ENCODE results near the gene RANBP10. TPM values are rescaled to one million over a fixed set of nuclear protein-coding genes. Genes with fewer than 3 reads are reported as not detected.

The RANBP10 gene
- total RNA-seq, 2 donors from 2014 or later = 11.1 to 22.8 TPM

GRCh38 chr16:67683767-67684166 is 122.6 kb downstream of the RANBP10 start:
- TF ChIP-seq CTCF (IDR thresholded peaks at IDR 0.05) (no peak), POLR2A (IDR thresholded peaks at IDR 0.05) (no peak), POLR2AphosphoS5 (IDR thresholded peaks at IDR 0.05) (no peak)
- DNase-seq (ENCODE audit: low spot score) = no peak
- no peaks in the 10 kb centered on the region for H3K4me1 ChIP-seq (replicated peaks)
- H3K9me3 ChIP-seq = no peaks in the 10 kb centered on the region
- no peak overlapping the region for H3K4me3 ChIP-seq
- no peak overlapping the region for H3K27ac ChIP-seq
- no peaks in the 10 kb centered on the region for H3K27me3 ChIP-seq (replicated peaks; ENCODE audit: insufficient read depth)
- intact Hi-C loops (cut with DNase I) = no loop called here
- 96% methylated on average over 4 of the region's 4 CpGs for WGBS
- H3K36me3 ChIP-seq = no peaks in the 10 kb centered on the region

GRCh38 chr16:67679935-67680897 is 126.1 kb downstream of the RANBP10 start:
- no peaks in the 10 kb centered on the region for H3K9me3 ChIP-seq
- peaks cover 3% of the 10 kb centered on the region for H3K4me1 ChIP-seq (replicated peaks)
- no peak for DNase-seq (ENCODE audit: low spot score)
- intact Hi-C loops (cut with DNase I) = loop anchor here (10.0 kb wide), 1 partner anchor 125 kb away; the partner anchor contains the start of genes RANBP10 and TSNAXIP1
- no peak overlapping the region for H3K27ac ChIP-seq
- H3K4me3 ChIP-seq = no peak overlapping the region
- 87% methylated on average over 10 of the region's 10 CpGs for WGBS
- TF ChIP-seq CTCF (IDR thresholded peaks at IDR 0.05) (no peak), POLR2AphosphoS5 (IDR thresholded peaks at IDR 0.05) (no peak), POLR2A (IDR thresholded peaks at IDR 0.05) (no peak)
- H3K36me3 ChIP-seq = no peaks in the 10 kb centered on the region
- H3K27me3 ChIP-seq (replicated peaks; ENCODE audit: insufficient read depth) = no peaks in the 10 kb centered on the region

- peak overlapping the region in 1 of 2 donors; percentile 46 for H3K27ac ChIP-seq
- no peaks in the 10 kb centered on the region for H3K27me3 ChIP-seq (replicated peaks; ENCODE audit: insufficient read depth)
- intact Hi-C loops (cut with DNase I) = loop anchor here (10.0 kb wide), 1 partner anchor 126 kb away; the partner anchor contains the start of genes RANBP10 and TSNAXIP1
- H3K36me3 ChIP-seq = no peaks in the 10 kb centered on the region
- peak; percentile 55 for DNase-seq (ENCODE audit: low spot score)
- no peak for TF ChIP-seq POLR2A (IDR thresholded peaks at IDR 0.05)
- TF ChIP-seq POLR2AphosphoS5 (IDR thresholded peaks at IDR 0.05) = peak; percentile 87
- H3K4me1 ChIP-seq (replicated peaks) = peaks cover 9% of the 10 kb centered on the region
- no peak overlapping the region for H3K4me3 ChIP-seq
- no peaks in the 10 kb centered on the region for H3K9me3 ChIP-seq
- WGBS = 44% methylated on average over 12 of the region's 12 CpGs
Observed at GRCh38 chr16:67678354-67679023, 127.9 kb downstream of the RANBP10 start.

- Histone ChIP-seq H3K4me1 (replicated peaks) (peaks cover 12% of the 10 kb centered on the region), H3K27me3 (replicated peaks; ENCODE audit: insufficient read depth) (no peaks in the 10 kb centered on the region), H3K27ac (peak overlapping the region in 1 of 2 donors; percentile 29), H3K4me3 (no peak overlapping the region), H3K36me3 (no peaks in the 10 kb centered on the region), H3K9me3 (no peaks in the 10 kb centered on the region)
- intact Hi-C loops (cut with DNase I) = loop anchor here (10.0 kb wide), 1 partner anchor 127 kb away; the partner anchor contains the start of genes RANBP10 and TSNAXIP1
- TF ChIP-seq CTCF (IDR thresholded peaks at IDR 0.05) (no peak), POLR2AphosphoS5 (IDR thresholded peaks at IDR 0.05) (no peak), POLR2A (IDR thresholded peaks at IDR 0.05) (no peak)
- DNase-seq (ENCODE audit: low spot score) = no peak
- WGBS = 100% methylated on average over 1 of the region's 1 CpG
Observed at GRCh38 chr16:67677712-67678111, 128.6 kb downstream of the RANBP10 start.

- H3K4me1 ChIP-seq (replicated peaks) = peaks cover 12% of the 10 kb centered on the region
- H3K27ac ChIP-seq = peak overlapping the region in 1 of 2 donors; percentile 29
Observed at GRCh38 chr16:67676939-67677338, 129.4 kb downstream of the RANBP10 start.

More at GRCh38 chr16:67676939-67677338, 129.4 kb downstream of the RANBP10 start:
- DNase-seq (ENCODE audit: low spot score) = no peak
- Histone ChIP-seq H3K27me3 (replicated peaks; ENCODE audit: insufficient read depth) (no peaks in the 10 kb centered on the region), H3K36me3 (no peaks in the 10 kb centered on the region), H3K9me3 (no peaks in the 10 kb centered on the region), H3K4me3 (no peak overlapping the region)
- TF ChIP-seq POLR2A (IDR thresholded peaks at IDR 0.05) = no peak
- TF ChIP-seq POLR2AphosphoS5 (IDR thresholded peaks at IDR 0.05) = no peak
- TF ChIP-seq CTCF (IDR thresholded peaks at IDR 0.05) = no peak
- WGBS = 67% methylated on average over 8 of the region's 8 CpGs
- intact Hi-C loops (cut with DNase I) = loop anchor here (10.0 kb wide), 1 partner anchor 128 kb away; the partner anchor contains the start of genes RANBP10 and TSNAXIP1
